K562 (cell line): Measurements from ENCODE around the gene RPL19. TPM values are rescaled to one million over a fixed set of nuclear protein-coding genes. Genes with fewer than 3 reads are reported as not detected.

Experiments used
- ATF1 ChIP-seq, 2 experiments: fragments of 450-650 bp in 1 of 2; IDR thresholded peaks; 2 replicates each; pipeline ENCODE4 v1.6.1; 2016; ENCODE audit warnings: missing compliant biosample characterization in 1 of 2, missing genetic modification characterization in 1 of 2
- JUND ChIP-seq, 2 experiments: IDR thresholded peaks; 2 replicates in 1 of 2; 3 replicates in 1 of 2; pipeline ENCODE4 v1.6.1; 2011; ENCODE audit warnings: borderline replicate concordance in 2 of 2, low read depth in 2 of 2, low read length in 2 of 2, improper control_type of control experiment in 1 of 2, missing biosample characterization in 1 of 2, missing genetic modification characterization in 1 of 2, missing genetic modification reagents in 1 of 2
- SIN3A ChIP-seq, 2 experiments: fragments of 150-350 bp in 1 of 2; IDR thresholded peaks; 2 replicates each; pipeline ENCODE4 v1.6.1; 2011 to 2016; ENCODE audit warnings: borderline replicate concordance in 2 of 2, low read depth in 2 of 2, low read length in 2 of 2, mild to moderate bottlenecking in 2 of 2, moderate library complexity in 2 of 2; ENCODE audit not compliant: control insufficient read depth in 1 of 2
- ZBTB7A ChIP-seq: IDR thresholded peaks from 2 replicates; pipeline ENCODE4 v1.6.1; 2011; ENCODE audit warnings: low read depth, mild to moderate bottlenecking, low read length, moderate library complexity, borderline replicate concordance; ENCODE audit not compliant: control insufficient read depth
- ZNF282 ChIP-seq: sonication (generic); formaldehyde crosslinking; IDR thresholded peaks from 2 replicates; pipeline ENCODE4 v1.8.1; 2023; ENCODE audit warnings: missing genetic modification reagents
- polyA plus RNA-seq, 8 experiments: library from polyadenylated mRNA; depleted of rRNA in 4 of 8; stranded (reverse) in 5 of 8; unstranded in 3 of 8; fragments of >200 nt; fragmentation: Nextera tagmentation in 2 of 8; fragmentation: Illumina TruSeq in 1 of 8; extraction: Ambion mirVana in 2 of 8; extraction: Trizol in 1 of 8; gene quantifications; 2 replicates each; pipeline versions ENCODE4 v1.2.1 to v1.2.3, GENCODE V29; 2011 to 2014; ENCODE audit warnings: inconsistent platforms in 1 of 8, missing spikeins in 1 of 8
- total RNA-seq, 7 experiments: library from RNA; depleted of rRNA in 6 of 7; stranded (reverse); fragments of >200 nt in 6 of 7; fragmentation: Illumina TruSeq in 2 of 7; extraction: Trizol in 2 of 7; gene quantifications; 2 replicates each; pipeline versions ENCODE4 v1.2.1 to v1.2.3, GENCODE V29; 2011 to 2021; ENCODE audit warnings: low replicate concordance in 1 of 7
- TF ChIP-seq, protein P1 (sequence below), 3 experiments: IDR thresholded peaks in 2 of 3; conservative IDR thresholded peaks in 1 of 3; 2 replicates each; pipeline ENCODE4 v1.5.1; 2011 to 2012; ENCODE audit warnings: low read length in 3 of 3, mild to moderate bottlenecking in 3 of 3, control low read depth in 2 of 3, improper control_type of control experiment in 1 of 3, inconsistent platforms in 1 of 3, low read depth in 1 of 3, mixed read lengths in 1 of 3, moderate library complexity in 1 of 3; ENCODE audit not compliant: insufficient read depth in 2 of 3
- TF ChIP-seq, protein P2 (sequence below): sonication (generic); formaldehyde crosslinking; IDR thresholded peaks from 2 replicates; pipeline ENCODE4 v1.8.0; 2022; ENCODE audit warnings: missing genetic modification reagents, mild to moderate bottlenecking, moderate library complexity, borderline replicate concordance
- TF ChIP-seq, protein P3 (sequence below): IDR thresholded peaks from 2 replicates; pipeline ENCODE4 v1.6.1; 2011; ENCODE audit warnings: borderline replicate concordance, low read depth, mild to moderate bottlenecking, moderate library complexity, low read length; ENCODE audit not compliant: insufficient read depth, poor library complexity, severe bottlenecking
- TF ChIP-seq, protein P4 (sequence below): fragments of 450-650 bp; IDR thresholded peaks from 2 replicates; pipeline ENCODE4 v1.6.1; 2016

The RPL19 gene
- total and polyA plus RNA-seq, 9 of the 15 experiments (the other 6 are each of a cell fraction or from before 2014, with no cell fraction given) = 2,263 to 4,614 (median 3,727) TPM

DNA sequence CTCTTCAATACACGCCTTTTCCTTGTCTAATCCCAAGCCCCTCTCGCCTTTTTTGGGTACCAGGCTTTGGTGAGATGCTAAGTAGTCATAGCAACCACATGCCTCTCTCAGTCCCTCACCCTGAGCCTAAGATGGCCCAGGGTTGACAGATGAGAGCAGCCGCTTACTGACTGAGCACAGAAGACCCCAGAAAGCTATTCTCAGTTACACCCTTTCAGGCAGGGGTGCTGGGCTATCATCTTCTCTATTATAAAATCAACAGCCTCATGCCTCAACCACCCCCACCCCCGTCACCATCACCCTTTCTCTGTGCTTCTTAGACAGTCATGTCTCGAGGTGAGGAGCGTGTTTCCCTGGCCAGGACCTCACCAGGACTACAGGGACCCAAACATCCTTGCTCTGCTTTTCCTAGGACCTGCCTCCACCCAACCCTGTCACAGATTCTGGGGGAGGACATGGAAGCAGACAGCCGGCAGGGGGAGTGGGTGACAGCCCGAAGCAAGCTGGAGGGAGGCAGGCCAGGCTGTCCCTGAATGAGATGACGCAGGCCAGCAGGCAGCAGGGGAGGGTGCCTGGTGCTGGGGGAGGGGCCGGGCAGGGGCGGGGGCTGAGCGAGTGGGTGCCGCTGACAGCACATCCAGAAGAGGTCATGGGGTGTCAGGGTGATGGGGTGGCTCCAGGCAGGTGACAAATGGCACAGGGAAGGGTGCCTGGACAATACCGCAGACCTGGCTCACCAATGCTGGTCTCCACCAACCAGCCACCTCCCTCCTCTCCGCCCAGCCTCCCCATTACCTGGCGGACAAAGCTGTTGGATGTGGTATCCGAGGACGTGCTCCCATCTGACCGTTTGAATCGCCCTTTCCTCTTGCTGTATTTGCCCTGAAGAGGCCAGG lies 5.7 kb upstream of the RPL19 start (continued):
- TF ChIP-seq, protein P1, sequence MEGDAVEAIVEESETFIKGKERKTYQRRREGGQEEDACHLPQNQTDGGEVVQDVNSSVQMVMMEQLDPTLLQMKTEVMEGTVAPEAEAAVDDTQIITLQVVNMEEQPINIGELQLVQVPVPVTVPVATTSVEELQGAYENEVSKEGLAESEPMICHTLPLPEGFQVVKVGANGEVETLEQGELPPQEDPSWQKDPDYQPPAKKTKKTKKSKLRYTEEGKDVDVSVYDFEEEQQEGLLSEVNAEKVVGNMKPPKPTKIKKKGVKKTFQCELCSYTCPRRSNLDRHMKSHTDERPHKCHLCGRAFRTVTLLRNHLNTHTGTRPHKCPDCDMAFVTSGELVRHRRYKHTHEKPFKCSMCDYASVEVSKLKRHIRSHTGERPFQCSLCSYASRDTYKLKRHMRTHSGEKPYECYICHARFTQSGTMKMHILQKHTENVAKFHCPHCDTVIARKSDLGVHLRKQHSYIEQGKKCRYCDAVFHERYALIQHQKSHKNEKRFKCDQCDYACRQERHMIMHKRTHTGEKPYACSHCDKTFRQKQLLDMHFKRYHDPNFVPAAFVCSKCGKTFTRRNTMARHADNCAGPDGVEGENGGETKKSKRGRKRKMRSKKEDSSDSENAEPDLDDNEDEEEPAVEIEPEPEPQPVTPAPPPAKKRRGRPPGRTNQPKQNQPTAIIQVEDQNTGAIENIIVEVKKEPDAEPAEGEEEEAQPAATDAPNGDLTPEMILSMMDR (IDR thresholded peaks at IDR 0.05 in 2 of 3, conservative IDR thresholded peaks at IDR 0.05 in 1 of 3; ENCODE audit: insufficient read depth in 2 of 3, low read depth in 1 of 3, low read length in 3 of 3) = peak; percentile 68 to 86 (median 77); a peak in 5 of 6 replicates
- TF ChIP-seq, protein P2, sequence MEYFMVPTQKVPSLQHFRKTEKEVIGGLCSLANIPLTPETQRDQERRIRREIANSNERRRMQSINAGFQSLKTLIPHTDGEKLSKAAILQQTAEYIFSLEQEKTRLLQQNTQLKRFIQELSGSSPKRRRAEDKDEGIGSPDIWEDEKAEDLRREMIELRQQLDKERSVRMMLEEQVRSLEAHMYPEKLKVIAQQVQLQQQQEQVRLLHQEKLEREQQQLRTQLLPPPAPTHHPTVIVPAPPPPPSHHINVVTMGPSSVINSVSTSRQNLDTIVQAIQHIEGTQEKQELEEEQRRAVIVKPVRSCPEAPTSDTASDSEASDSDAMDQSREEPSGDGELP (CRISPR knock-in tag) = peak; percentile 36; the same call in 1 of the 2 replicates
- TF ChIP-seq JUND (IDR thresholded peaks at IDR 0.05; ENCODE audit: borderline replicate concordance, low read depth, low read length) (peak; percentile 68), JUND (tag; IDR thresholded peaks at IDR 0.05; ENCODE audit: borderline replicate concordance, low read depth, low read length) (peak; percentile 16; the same call in 1 of the 3 replicates), SIN3A (IDR thresholded peaks at IDR 0.05; ENCODE audit: borderline replicate concordance in 2 of 2, control insufficient read depth in 1 of 2, low read depth in 2 of 2, low read length in 2 of 2) (peak in 1 of 2 experiments; percentile 60; a peak in 1 of 4 replicates), ATF1 (CRISPR knock-in tag; IDR thresholded peaks at IDR 0.05) (no peak), ATF1 (tag; IDR thresholded peaks at IDR 0.05) (peak; percentile 40; the same call in 1 of the 2 replicates), ZBTB7A (peak; percentile 69), ZNF282 (CRISPR knock-in tag) (no peak)
- TF ChIP-seq, protein P3, sequence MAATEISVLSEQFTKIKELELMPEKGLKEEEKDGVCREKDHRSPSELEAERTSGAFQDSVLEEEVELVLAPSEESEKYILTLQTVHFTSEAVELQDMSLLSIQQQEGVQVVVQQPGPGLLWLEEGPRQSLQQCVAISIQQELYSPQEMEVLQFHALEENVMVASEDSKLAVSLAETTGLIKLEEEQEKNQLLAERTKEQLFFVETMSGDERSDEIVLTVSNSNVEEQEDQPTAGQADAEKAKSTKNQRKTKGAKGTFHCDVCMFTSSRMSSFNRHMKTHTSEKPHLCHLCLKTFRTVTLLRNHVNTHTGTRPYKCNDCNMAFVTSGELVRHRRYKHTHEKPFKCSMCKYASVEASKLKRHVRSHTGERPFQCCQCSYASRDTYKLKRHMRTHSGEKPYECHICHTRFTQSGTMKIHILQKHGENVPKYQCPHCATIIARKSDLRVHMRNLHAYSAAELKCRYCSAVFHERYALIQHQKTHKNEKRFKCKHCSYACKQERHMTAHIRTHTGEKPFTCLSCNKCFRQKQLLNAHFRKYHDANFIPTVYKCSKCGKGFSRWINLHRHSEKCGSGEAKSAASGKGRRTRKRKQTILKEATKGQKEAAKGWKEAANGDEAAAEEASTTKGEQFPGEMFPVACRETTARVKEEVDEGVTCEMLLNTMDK = peak; percentile 70
- TF ChIP-seq, protein P4, sequence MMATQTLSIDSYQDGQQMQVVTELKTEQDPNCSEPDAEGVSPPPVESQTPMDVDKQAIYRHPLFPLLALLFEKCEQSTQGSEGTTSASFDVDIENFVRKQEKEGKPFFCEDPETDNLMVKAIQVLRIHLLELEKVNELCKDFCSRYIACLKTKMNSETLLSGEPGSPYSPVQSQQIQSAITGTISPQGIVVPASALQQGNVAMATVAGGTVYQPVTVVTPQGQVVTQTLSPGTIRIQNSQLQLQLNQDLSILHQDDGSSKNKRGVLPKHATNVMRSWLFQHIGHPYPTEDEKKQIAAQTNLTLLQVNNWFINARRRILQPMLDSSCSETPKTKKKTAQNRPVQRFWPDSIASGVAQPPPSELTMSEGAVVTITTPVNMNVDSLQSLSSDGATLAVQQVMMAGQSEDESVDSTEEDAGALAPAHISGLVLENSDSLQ = peak; percentile 72
